Inflammatory macrophage treated with lipopolysaccharide for 1 hour (primary cell): Measurements from ENCODE around the gene EIF2A.
"Not testable (repeated sequence)": the region's sequence is repeated elsewhere in the genome, so short reads cannot be mapped to it uniquely, and the experiment has no call there.

Experiments
- DNase-seq, 2 donors: peaks; one replicate each; pipeline ENCODE4 v3.0.0-alpha.2; 2020 to 2022

EIF2A gene

GRCh38 chr3:150546226-150547044 is at the start of gene EIF2A, which contains the start of gene SERP1:
Gene EIF2A, plus strand, starts transcription at chr3:150546787. Its CDS starts 16 bp downstream, at chr3:150546803.
Gene SERP1, minus strand, starts transcription at chr3:150546496. Its CDS starts 361 bp downstream, at chr3:150546135.
- DNase-seq: peak; percentile 99 to 100

GRCh38 chr3:150497956-150498355 is 48.6 kb upstream of the EIF2A start:
- DNase-seq: peak in 1 of 2 donors; percentile 28

GRCh38 chr3:150500960-150501359 is 45.6 kb upstream of the EIF2A start:
- DNase-seq: not testable (repeated sequence)

GRCh38 chr3:150503402-150504099 is 43.0 kb upstream of the EIF2A start:
- DNase-seq: no peak

GRCh38 chr3:150504483-150504882 is 42.1 kb upstream of the EIF2A start:
- no peak for DNase-seq

GRCh38 chr3:150508401-150508800 is 38.2 kb upstream of the EIF2A start:
- DNase-seq: no peak

GRCh38 chr3:150509780-150510179 is 36.8 kb upstream of the EIF2A start:
- DNase-seq: no peak

- DNase-seq: no peak
These were observed 35.3 kb upstream of the EIF2A start for GRCh38 chr3:150511122-150511821.

GRCh38 chr3:150515210-150515609 is 31.4 kb upstream of the EIF2A start:
- no peak for DNase-seq

- DNase-seq: no peak
These were observed 27.6 kb upstream of the EIF2A start for GRCh38 chr3:150519026-150519425.

- no peak for DNase-seq
These were observed 26.2 kb upstream of the EIF2A start for GRCh38 chr3:150520408-150520807.

GRCh38 chr3:150521463-150521862 is 25.1 kb upstream of the EIF2A start:
- no peak for DNase-seq

GRCh38 chr3:150523538-150523937 is 23.0 kb upstream of the EIF2A start:
- no peak for DNase-seq

GRCh38 chr3:150527464-150528255 is 18.9 kb upstream of the EIF2A start:
- no peak for DNase-seq

GRCh38 chr3:150528354-150528797 is 18.2 kb upstream of the EIF2A start:
- DNase-seq: peak in 1 of 2 donors; percentile 67

- no peak for DNase-seq
These were observed 14.8 kb upstream of the EIF2A start for GRCh38 chr3:150531775-150532174.

- DNase-seq: no peak
These were observed 11.4 kb upstream of the EIF2A start for GRCh38 chr3:150535204-150535603.

GRCh38 chr3:150538324-150539208 is 8.0 kb upstream of the EIF2A start:
- no peak for DNase-seq

- no peak for DNase-seq
These were observed 6.3 kb upstream of the EIF2A start for GRCh38 chr3:150540297-150540696.

GRCh38 chr3:150540991-150541390 is 5.6 kb upstream of the EIF2A start:
- peak; percentile 49 to 54 for DNase-seq

GRCh38 chr3:150543128-150543527 is 3.5 kb upstream of the EIF2A start:
- DNase-seq: no peak
